ENCODE data around the gene KRTAP19-3.

The KRTAP19-3 gene

GRCh38 chr21:30443226-30443625 lies 48.6 kb downstream of the KRTAP19-3 start:
- H3K4me3 ChIP-seq: no peak overlapping the region
- H3K36me3 ChIP-seq (ENCODE audit: insufficient read depth, low read length): no peaks in the 10 kb centered on the region
- DNase-seq (ENCODE audit: low read depth, low spot score): no peak
- H3K9me3 ChIP-seq (ENCODE audit: low read depth, low read length): no peaks in the 10 kb centered on the region
- H3K27ac ChIP-seq: no peak overlapping the region
- TF ChIP-seq EZH2 (IDR thresholded peaks at IDR 0.05) (no peak), POLR2AphosphoS5 (IDR thresholded peaks at IDR 0.05; ENCODE audit: borderline replicate concordance, low read depth, low read length) (no peak), FOXP2 (optimal IDR thresholded peaks at IDR 0.05; ENCODE audit: control extremely low read depth, extremely low read length, insufficient read depth) (no peak)
- no peak overlapping the region for H3K9ac ChIP-seq (ENCODE audit: insufficient read length)

Data from SK-N-MC (cell line).